ENCODE measurements around the gene PRICKLE2.

PRICKLE2 gene

DNA sequence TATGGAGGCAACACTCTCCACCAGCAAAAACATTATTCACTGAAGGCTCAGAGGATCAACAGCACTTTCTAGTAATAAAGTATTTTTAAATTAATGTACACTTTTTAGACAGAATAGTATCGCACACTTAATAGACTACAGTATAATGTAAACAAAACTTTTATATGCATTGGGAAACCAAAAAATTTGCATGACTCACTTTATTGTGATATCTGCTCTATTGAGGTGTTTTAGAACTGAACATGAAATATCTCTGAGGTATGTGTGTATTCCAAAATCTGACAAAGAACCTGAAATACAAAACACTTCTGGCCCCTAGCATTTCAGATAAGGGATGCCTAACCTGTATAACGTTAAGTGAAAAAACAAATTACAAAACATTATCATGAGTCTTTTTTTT is 99.7 kb downstream of the PRICKLE2 start:
- no peak for DNase-seq

DNA sequence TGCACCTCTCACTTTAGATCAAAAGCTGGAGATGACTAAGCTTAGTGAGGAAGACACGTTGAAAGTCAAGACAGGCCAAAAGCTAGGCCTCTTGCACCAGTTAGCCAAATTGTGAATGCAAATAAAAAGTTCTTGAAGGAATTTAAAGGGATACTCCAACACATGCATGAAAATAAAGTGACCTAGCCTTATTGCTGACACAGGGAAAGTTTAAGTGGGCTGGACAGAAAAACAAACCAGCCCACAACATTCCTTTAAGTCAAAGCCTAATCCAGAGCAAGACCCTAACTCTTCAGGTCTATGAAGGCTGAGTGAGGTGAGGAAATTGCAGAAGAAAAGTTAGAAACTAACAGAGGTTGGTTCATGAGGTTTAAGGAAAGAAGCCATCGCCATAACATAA is 101.3 kb downstream of the PRICKLE2 start:
- DNase-seq: no peak

- no peak for DNase-seq
Measured at GRCh38 chr3:64122476-64122875, 102.8 kb downstream of the PRICKLE2 start.

- DNase-seq: no peak
Measured at GRCh38 chr3:64121750-64122311, 103.4 kb downstream of the PRICKLE2 start.

DNA sequence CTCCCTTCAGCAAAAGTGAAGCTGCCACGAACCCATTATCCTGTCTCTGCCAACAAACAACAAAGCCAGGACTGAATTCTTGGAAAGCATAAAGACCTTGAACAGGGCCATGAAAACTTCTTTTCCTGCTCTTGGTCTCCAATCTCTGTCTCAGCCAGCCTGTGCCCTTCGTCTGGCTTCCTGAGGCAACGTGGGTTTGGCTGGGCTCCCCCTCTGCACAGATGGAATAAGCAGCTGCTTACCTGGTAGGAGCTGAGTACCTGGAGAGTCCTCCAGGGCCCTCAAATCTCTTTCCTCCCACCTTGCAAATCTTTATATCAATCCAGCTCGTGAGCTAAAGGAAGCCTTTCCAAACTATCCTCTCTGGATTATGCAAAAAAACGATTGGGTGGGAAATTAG is 104.4 kb downstream of the PRICKLE2 start:
- no peak for DNase-seq

DNA sequence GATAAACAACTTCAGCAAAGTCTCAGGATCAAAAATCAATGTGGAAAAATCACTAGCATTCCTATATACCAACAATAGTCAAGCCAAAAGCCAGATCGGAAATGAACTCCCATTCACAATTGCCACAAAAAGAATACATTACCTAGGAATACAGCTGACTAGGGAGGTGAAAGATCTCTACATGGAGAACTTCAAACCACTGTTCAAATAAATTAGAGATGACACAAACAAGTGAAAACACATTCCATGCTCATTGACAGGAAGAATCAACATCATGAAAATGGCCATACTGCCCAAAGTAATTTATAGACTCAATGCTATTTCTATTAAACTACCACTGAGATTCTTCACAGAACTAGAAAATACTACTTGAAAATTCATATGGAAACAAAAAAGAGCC is 107.8 kb downstream of the PRICKLE2 start:
- DNase-seq: no peak

- no peak for DNase-seq
Measured at GRCh38 chr3:64114651-64115050, 110.6 kb downstream of the PRICKLE2 start.

- DNase-seq: no peak
Measured at GRCh38 chr3:64111872-64112271, 113.4 kb downstream of the PRICKLE2 start.

GRCh38 chr3:64111083-64111482 is 114.2 kb downstream of the PRICKLE2 start:
- DNase-seq: no peak

DNA sequence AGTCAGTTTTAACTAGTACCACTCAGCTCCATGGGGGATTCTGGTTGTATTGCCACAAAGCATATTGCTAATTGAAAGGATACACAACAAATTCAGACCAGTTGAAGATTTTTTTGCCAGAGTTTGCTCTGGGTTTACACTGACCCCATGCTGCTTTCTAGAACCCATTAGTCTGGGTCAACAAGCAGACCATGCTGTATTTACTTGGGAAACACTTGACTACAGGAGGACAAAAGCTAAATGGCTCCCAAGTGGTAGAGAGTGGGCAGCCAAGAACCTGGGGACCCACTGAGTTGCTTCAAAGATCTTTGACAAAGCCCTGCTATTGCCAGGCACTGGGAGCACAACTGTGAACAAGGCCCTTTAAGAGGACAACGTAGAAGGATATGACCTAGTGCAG is 115.2 kb downstream of the PRICKLE2 start:
- DNase-seq: no peak

DNA sequence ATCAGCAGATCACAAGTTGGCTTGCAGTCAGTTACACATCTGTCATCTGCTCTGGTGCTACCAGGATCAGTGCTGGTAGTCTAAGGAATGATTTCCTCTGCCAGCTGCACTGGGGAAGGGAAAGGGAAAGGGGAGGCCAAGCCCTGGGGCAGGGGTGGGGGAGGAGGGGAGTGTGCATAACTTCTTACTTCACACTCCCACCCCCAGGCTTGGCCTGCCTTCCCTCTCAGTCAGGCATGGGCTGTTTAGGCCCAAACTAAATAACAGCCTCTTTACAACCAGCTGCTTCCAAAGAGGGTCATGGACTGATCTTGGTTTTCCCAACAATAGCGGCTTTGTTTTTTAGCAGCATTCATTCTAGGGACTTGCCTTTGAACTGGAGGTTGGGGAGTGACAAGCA is 115.8 kb downstream of the PRICKLE2 start:
- DNase-seq: peak; percentile 97

- no peak for DNase-seq
Measured at GRCh38 chr3:64108784-64109317, 116.4 kb downstream of the PRICKLE2 start.

DNA sequence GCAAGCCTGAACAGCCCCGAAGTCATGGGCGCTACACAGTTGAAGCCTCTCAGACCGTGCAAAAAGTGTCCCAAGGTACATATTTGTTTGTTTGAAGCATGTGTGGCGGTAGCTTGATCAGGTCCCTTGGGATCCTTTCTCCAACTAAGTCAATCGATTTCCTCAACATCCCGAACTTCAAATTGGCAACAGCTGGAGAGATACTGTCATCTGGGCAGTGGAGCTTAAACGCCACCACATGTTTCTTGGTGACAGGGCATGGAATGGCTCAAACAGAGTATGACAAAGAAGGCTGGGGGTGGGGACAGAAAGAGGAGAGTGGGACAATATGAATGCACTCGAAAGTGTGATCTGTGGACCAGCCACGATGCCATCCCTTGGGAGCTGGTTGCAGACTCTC is 117.0 kb downstream of the PRICKLE2 start:
- DNase-seq: no peak

DNA sequence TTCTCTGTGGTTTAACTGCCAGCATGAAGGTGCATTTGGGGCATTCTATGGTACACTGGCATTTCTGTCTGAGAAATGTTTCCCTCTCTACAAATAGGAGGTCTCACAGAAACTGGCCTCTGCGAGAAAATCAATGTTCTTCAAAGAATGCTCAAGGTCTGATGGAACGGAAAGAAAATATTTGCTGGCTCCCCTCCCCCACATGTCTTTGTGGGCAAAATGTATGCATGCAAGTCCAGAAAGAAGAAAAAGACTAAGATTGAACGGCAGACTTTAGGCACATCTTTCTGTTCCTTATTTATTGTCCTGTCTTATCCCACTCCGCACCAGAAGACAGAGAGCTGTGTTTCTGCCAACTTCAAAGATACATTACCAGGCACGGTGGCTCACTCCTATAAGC is 118.1 kb downstream of the PRICKLE2 start:
- DNase-seq: no peak

DNA sequence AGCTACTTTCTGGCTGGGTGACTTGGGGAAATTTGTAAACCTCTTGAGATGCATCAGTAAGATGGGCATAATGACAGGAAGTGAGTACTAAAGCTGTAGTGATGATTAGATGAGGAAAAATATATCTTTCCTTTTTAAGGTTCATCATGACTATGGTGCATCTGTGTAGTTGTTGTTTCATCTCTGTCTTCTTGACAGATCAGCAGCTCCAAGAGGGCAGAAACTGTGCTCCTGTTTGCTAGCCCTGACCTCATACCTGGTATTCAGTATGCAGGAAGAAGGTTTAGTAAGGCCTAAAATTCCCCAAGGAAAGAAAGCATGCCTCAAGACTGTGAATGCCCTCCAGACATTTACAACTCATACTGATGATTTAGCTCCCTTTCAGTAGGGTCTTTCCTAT is 119.5 kb downstream of the PRICKLE2 start:
- no peak for DNase-seq

DNA sequence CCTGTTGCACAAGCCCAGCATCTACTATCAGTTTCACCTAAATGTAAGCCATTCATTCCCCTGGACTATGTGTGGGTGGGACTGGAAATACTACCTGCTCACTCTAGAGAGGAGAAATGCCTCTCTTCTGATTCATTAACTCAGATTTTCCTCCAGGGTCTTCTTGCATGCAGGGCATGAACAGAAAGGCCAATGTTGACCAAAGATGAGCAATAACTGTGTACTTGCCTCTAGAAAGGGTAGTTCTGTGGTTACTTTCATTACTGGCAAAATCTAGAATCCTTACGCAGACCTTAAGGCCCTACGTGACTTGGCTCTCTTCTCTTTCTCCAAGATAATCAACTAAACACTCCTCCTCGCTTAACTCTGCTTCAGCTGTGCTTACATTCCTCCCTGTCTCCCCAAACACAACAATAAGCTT is 120.6 kb downstream of the PRICKLE2 start:
- DNase-seq: peak; percentile 80

DNA sequence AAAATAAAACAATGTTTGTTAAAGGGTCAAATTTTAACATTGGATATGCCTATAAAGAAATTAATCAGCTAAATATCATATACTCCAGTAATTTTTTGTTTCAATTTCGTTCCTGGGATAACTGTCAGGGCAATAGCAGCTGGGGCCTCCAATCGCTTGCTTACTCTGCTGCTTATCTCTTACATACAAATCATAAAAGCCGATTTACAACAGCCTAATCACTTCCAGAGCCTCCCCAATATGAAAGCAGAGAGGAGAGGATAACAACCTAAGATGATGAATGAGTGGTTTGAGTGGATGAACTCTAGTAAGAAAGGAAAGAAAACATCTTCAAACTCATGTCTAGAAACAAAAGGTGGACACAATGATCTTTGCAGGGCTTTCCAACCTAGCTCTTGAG is 121.3 kb downstream of the PRICKLE2 start:
- no peak for DNase-seq

GRCh38 chr3:64103131-64103530 is 122.1 kb downstream of the PRICKLE2 start:
- no peak for DNase-seq

- DNase-seq: no peak
Measured at GRCh38 chr3:64102147-64102546, 123.1 kb downstream of the PRICKLE2 start.

- no peak for DNase-seq
Measured at GRCh38 chr3:64099316-64099715, 126.0 kb downstream of the PRICKLE2 start.

- DNase-seq: no peak
Measured at GRCh38 chr3:64098670-64099069, 126.6 kb downstream of the PRICKLE2 start.

- no peak for DNase-seq
Measured at GRCh38 chr3:64097920-64098319, 127.3 kb downstream of the PRICKLE2 start.

DNA sequence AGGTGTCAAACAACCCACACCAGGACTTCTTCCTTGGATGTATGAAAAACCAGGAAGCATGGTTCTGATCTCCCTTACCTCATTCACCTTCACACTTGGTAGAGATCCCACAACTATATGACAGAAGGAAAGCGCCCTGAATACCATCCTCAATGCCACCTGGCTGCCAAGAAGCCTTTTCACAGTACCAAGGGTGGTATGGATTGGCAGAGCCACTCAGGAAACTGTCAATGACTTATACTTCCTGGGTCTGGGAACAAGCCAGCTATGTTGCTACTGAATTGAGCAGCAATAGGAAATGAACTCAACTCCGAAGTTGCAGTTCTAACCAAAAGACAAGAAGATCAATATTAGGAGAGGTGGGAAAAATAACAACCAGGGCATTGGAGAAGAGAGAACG is 129.5 kb downstream of the PRICKLE2 start:
- no peak for DNase-seq

DNA sequence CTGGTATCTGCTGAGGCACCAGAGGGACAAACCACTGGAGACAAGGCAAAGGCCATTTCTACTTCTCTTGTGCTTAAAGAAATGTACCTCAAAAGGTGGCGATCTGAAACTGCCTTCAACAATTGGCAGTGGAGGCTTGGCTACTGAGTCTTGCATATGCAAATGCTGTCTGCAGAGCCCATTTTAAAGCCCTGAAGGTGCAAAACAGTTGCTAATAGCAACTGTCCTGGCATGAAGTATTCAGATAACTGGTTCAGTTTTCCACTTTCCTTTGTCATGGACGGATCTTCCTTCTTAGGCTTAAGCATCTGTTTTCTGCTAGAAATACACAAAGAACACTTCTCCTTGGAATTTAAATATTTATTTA is 130.6 kb downstream of the PRICKLE2 start:
- DNase-seq: no peak

Measured in islet precursor cell (in vitro differentiated cells).